Dermis microvascular lymphatic vessel endothelial cell (primary cell): ENCODE measurements around the gene SMIM3. TPM values are rescaled to one million over a fixed set of nuclear protein-coding genes. Genes with fewer than 3 reads are reported as not detected.
A peak's percentile ranks its signal among the peaks of the same experiment; 100 is the strongest.

ENCODE experiments used
- DNase-seq, 2 donors: peaks; one replicate each; pipeline versions ENCODE4 v3.0.0 to v3.0.0-alpha.2; 2010; ENCODE audit warnings: low read depth in 2 of 2
- total RNA-seq: library from RNA; depleted of rRNA; stranded (reverse); fragments of >200 nt; gene quantifications from 2 replicates; pipeline ENCODE4 v1.2.1, GENCODE V29; 2014

Gene SMIM3
- total RNA-seq, 1 donor from 2014 or later, result 4.4 TPM

- DNase-seq, result no peak
These were observed 13.4 kb upstream of the SMIM3 start for GRCh38 chr5:150765011-150765798.

- no peak for DNase-seq
These were observed 12.8 kb upstream of the SMIM3 start for GRCh38 chr5:150765799-150766169.

- no peak for DNase-seq
These were observed 12.3 kb upstream of the SMIM3 start for GRCh38 chr5:150766251-150766650.

- no peak for DNase-seq
These were observed 7.3 kb upstream of the SMIM3 start for GRCh38 chr5:150771034-150771795.

- DNase-seq, result peak in 1 of 2 donors; percentile 62
These were observed 4.4 kb upstream of the SMIM3 start for GRCh38 chr5:150774145-150774544.

GRCh38 chr5:150777685-150778084, 872 bp upstream of the SMIM3 start:
- DNase-seq, result no peak

- peak in 1 of 2 donors; percentile 55 for DNase-seq
These were observed 455 bp upstream of the SMIM3 start for GRCh38 chr5:150778088-150778516.

- DNase-seq, result no peak
These were observed 1.0 kb downstream of the SMIM3 start for GRCh38 chr5:150779397-150780186.

- DNase-seq, result no peak
These were observed 1.7 kb downstream of the SMIM3 start for GRCh38 chr5:150780187-150780692.

GRCh38 chr5:150780816-150781221, 2.3 kb downstream of the SMIM3 start:
- no peak for DNase-seq

GRCh38 chr5:150781706-150782614, 3.4 kb downstream of the SMIM3 start:
- DNase-seq, result no peak

- DNase-seq, result no peak
These were observed 4.3 kb downstream of the SMIM3 start for GRCh38 chr5:150782850-150783249.

GRCh38 chr5:150783422-150783928, 4.9 kb downstream of the SMIM3 start:
- peak; percentile 50 to 62 for DNase-seq

- no peak for DNase-seq
These were observed 7.4 kb downstream of the SMIM3 start for GRCh38 chr5:150785950-150786349.

- no peak for DNase-seq
These were observed 8.3 kb downstream of the SMIM3 start for GRCh38 chr5:150786876-150787275.

GRCh38 chr5:150787656-150788055, 9.1 kb downstream of the SMIM3 start:
- no peak for DNase-seq

GRCh38 chr5:150788977-150789376, 10.4 kb downstream of the SMIM3 start:
- no peak for DNase-seq

- no peak for DNase-seq
These were observed 10.9 kb downstream of the SMIM3 start for GRCh38 chr5:150789450-150789849.

- peak in 1 of 2 donors; percentile 80 for DNase-seq
These were observed 11.5 kb downstream of the SMIM3 start for GRCh38 chr5:150789943-150790611.

- DNase-seq, result no peak
These were observed 13.0 kb downstream of the SMIM3 start for GRCh38 chr5:150791536-150791935.
